Glutamatergic neuron (in vitro differentiated cells): ENCODE data around the gene FAM216A. TPM values are rescaled to one million over a fixed set of nuclear protein-coding genes. Genes with fewer than 3 reads are reported as not detected.
"Not testable (repeated sequence)": the region's sequence is repeated elsewhere in the genome, so short reads cannot be mapped to it uniquely, and the experiment has no call there.

Source experiments
- DNase-seq: peaks from one replicate; pipeline ENCODE4 v3.0.0; 2022
- H3K27ac Mint-ChIP-seq: one replicate; pipeline ENCODE4 v1.8.0; 2020; ENCODE audit warnings: mild to moderate bottlenecking, mixed read lengths, inconsistent platforms; ENCODE audit not compliant: unreplicated experiment
- H3K27me3 Mint-ChIP-seq: one replicate; pipeline ENCODE4 v1.8.0; 2020; ENCODE audit warnings: mild to moderate bottlenecking, moderate library complexity, mixed read lengths, inconsistent platforms; ENCODE audit not compliant: unreplicated experiment
- H3K36me3 Mint-ChIP-seq: one replicate; pipeline ENCODE4 v1.8.0; 2020; ENCODE audit warnings: mild to moderate bottlenecking, mixed read lengths, inconsistent platforms; ENCODE audit not compliant: unreplicated experiment
- H3K4me1 Mint-ChIP-seq: one replicate; pipeline ENCODE4 v1.8.0; 2020; ENCODE audit warnings: mild to moderate bottlenecking, low read depth, mixed read lengths, inconsistent platforms; ENCODE audit not compliant: unreplicated experiment
- H3K4me3 Mint-ChIP-seq: one replicate; pipeline ENCODE4 v1.8.0; 2020; ENCODE audit warnings: mild to moderate bottlenecking, mixed read lengths, inconsistent platforms; ENCODE audit not compliant: unreplicated experiment
- H3K9me3 Mint-ChIP-seq: one replicate; pipeline ENCODE4 v1.8.0; 2020; ENCODE audit warnings: mild to moderate bottlenecking, moderate library complexity, mixed read lengths, inconsistent platforms; ENCODE audit not compliant: unreplicated experiment
- CTCF ChIP-seq: fragments of 200-600 bp; sonication (generic); IDR thresholded peaks from one replicate; pipeline ENCODE4 v1.5.0; 2021; ENCODE audit not compliant: partially characterized antibody, unreplicated experiment
- long read RNA-seq: library from polyadenylated mRNA; unstranded; transcript quantifications from one replicate; pipeline ENCODE4 v2.0.0, GENCODE V29; 2020; ENCODE audit not compliant: unreplicated experiment
- total RNA-seq: library from RNA; stranded (reverse); fragmentation: NEBNext Ultra II Directional; extraction: Animal tissue kit (Norgen Biotek cat#: 25700); gene quantifications from one replicate; pipeline ENCODE4 v1.2.1, GENCODE V29; 2021; ENCODE audit not compliant: unreplicated experiment

FAM216A gene
- total RNA-seq, result 21.7 TPM
- long read RNA-seq, transcript FAM216A-201 (7 exons, 1,582 nt), result major isoform, 21 of 23 reads
- long read RNA-seq, partial matches to known transcripts, result 0 of 23 reads
- long read RNA-seq, other reads (novel, unspliced or antisense), result 2 of 23 reads

- TF ChIP-seq CTCF, result no peak
- Mint-ChIP-seq H3K4me1 (peaks cover 10% of the 10 kb centered on the region), H3K27me3 (peaks cover 9% of the 10 kb centered on the region), H3K4me3 (peak within 1 kb of the TSS; percentile 100), H3K9me3 (peaks cover 10% of the 10 kb centered on the region), H3K36me3 (no peaks in the 10 kb centered on the region), H3K27ac (peak within 1 kb of the TSS; percentile 96)
- peak; percentile 96 for DNase-seq
Measured at GRCh38 chr12:110468214-110469048, at the start of gene FAM216A, which contains the start of gene GPN3. Gene FAM216A, plus strand, starts transcription at chr12:110468845. Its CDS starts 31 bp downstream, at chr12:110468876. Gene GPN3, minus strand, starts transcription at chr12:110468257. Its CDS starts 54 bp downstream, at chr12:110468203.

GRCh38 chr12:110420644-110421043 is 48.0 kb upstream of the FAM216A start:
- not testable (repeated sequence) for H3K9me3 Mint-ChIP-seq, H3K27ac Mint-ChIP-seq, H3K36me3 Mint-ChIP-seq, H3K27me3 Mint-ChIP-seq, DNase-seq, H3K4me3 Mint-ChIP-seq
- peaks cover 11% of the 10 kb centered on the region for H3K4me1 Mint-ChIP-seq

GRCh38 chr12:110421159-110421661 is 47.4 kb upstream of the FAM216A start:
- Mint-ChIP-seq H3K4me3 (no peak overlapping the region), H3K27ac (no peak overlapping the region), H3K9me3 (no peaks in the 10 kb centered on the region), H3K36me3 (no peaks in the 10 kb centered on the region), H3K4me1 (peaks cover 11% of the 10 kb centered on the region), H3K27me3 (peaks cover 4% of the 10 kb centered on the region)
- TF ChIP-seq CTCF, result no peak
- no peak for DNase-seq

GRCh38 chr12:110421701-110422100 is 46.9 kb upstream of the FAM216A start:
- no peak for TF ChIP-seq CTCF
- Mint-ChIP-seq H3K4me1 (peaks cover 11% of the 10 kb centered on the region), H3K9me3 (no peaks in the 10 kb centered on the region), H3K27me3 (peaks cover 4% of the 10 kb centered on the region), H3K4me3 (no peak overlapping the region), H3K27ac (peak overlapping the region; percentile 19), H3K36me3 (no peaks in the 10 kb centered on the region)
- no peak for DNase-seq

GRCh38 chr12:110424237-110424636 is 44.4 kb upstream of the FAM216A start:
- DNase-seq, result no peak
- Mint-ChIP-seq H3K9me3 (no peaks in the 10 kb centered on the region), H3K36me3 (no peaks in the 10 kb centered on the region), H3K4me3 (no peak overlapping the region), H3K27ac (no peak overlapping the region), H3K27me3 (peaks cover 6% of the 10 kb centered on the region), H3K4me1 (peaks cover 11% of the 10 kb centered on the region)
- no peak for TF ChIP-seq CTCF
